KMS-11 (cell line): ENCODE data around the gene TRIM15.

ENCODE experiments used
- H2AFZ ChIP-seq: fragments of 200-600 bp; sonication (generic); 2 replicates; pipeline ENCODE4 v1.6.1; 2016; ENCODE audit warnings: antibody characterized with exemption, mixed run types, low read depth
- H3K27ac ChIP-seq: fragments of 200-600 bp; sonication (generic); 2 replicates; pipeline ENCODE4 v1.6.1; 2016; ENCODE audit warnings: mild to moderate bottlenecking, mixed run types
- H3K27me3 ChIP-seq: fragments of 200-600 bp; sonication (generic); 2 replicates; pipeline ENCODE4 v1.6.1; 2017; ENCODE audit warnings: mild to moderate bottlenecking, low read depth, mixed run types, moderate library complexity; ENCODE audit not compliant: insufficient read depth
- H3K36me3 ChIP-seq: fragments of 200-600 bp; sonication (generic); 2 replicates; pipeline ENCODE4 v1.6.1; 2017; ENCODE audit warnings: mild to moderate bottlenecking, mixed run types; ENCODE audit not compliant: insufficient read depth
- H3K4me1 ChIP-seq: fragments of 200-600 bp; sonication (generic); 2 replicates; pipeline ENCODE4 v1.6.1; 2016; ENCODE audit warnings: mild to moderate bottlenecking, low read depth, mixed run types; ENCODE audit not compliant: poor library complexity, severe bottlenecking
- H3K4me2 ChIP-seq: fragments of 200-600 bp; sonication (generic); 2 replicates; pipeline ENCODE4 v1.7.0; 2016; ENCODE audit warnings: mild to moderate bottlenecking, mixed run types
- H3K4me3 ChIP-seq: fragments of 200-600 bp; sonication (generic); IDR thresholded peaks from 2 replicates; pipeline ENCODE4 v1.6.1; 2017; ENCODE audit warnings: low read depth, low read length, mixed read lengths; ENCODE audit not compliant: insufficient read depth
- H3K79me2 ChIP-seq: fragments of 200-600 bp; sonication (generic); 2 replicates; pipeline ENCODE4 v1.6.1; 2016; ENCODE audit warnings: low read depth, mixed run types; ENCODE audit not compliant: insufficient read depth
- H3K9ac ChIP-seq: fragments of 200-600 bp; sonication (generic); 2 replicates; pipeline ENCODE4 v1.6.1; 2016; ENCODE audit warnings: mild to moderate bottlenecking, mixed run types
- H4K20me1 ChIP-seq: fragments of 200-600 bp; sonication (generic); 2 replicates; pipeline ENCODE4 v1.6.1; 2016; ENCODE audit warnings: mild to moderate bottlenecking, mixed run types; ENCODE audit not compliant: insufficient read depth
- CTCF ChIP-seq: fragments of 200-600 bp; sonication (generic); conservative IDR thresholded peaks from 2 replicates; pipeline ENCODE4 v1.6.1; 2017; ENCODE audit warnings: low read depth, mild to moderate bottlenecking, antibody characterized with exemption, low read length, moderate library complexity, mixed read lengths

Gene TRIM15

GRCh38 chr6:30178837-30179236, 15.5 kb downstream of the TRIM15 start:
- H3K4me2 ChIP-seq = no peak overlapping the region
- H2AFZ ChIP-seq = no peak overlapping the region
- H3K4me3 ChIP-seq = no peak overlapping the region
- TF ChIP-seq CTCF = no peak
- H3K79me2 ChIP-seq = no peaks in the 10 kb centered on the region
- no peak overlapping the region for H3K9ac ChIP-seq
- H3K4me1 ChIP-seq = no peaks in the 10 kb centered on the region
- H3K27ac ChIP-seq = no peak overlapping the region
- no peaks in the 10 kb centered on the region for H3K36me3 ChIP-seq
- H3K27me3 ChIP-seq = no peaks in the 10 kb centered on the region
- no peaks in the 10 kb centered on the region for H4K20me1 ChIP-seq

- Histone ChIP-seq H3K9ac (no peak overlapping the region), H3K36me3 (no peaks in the 10 kb centered on the region), H3K4me3 (no peak overlapping the region), H4K20me1 (no peaks in the 10 kb centered on the region), H2AFZ (no peak overlapping the region), H3K79me2 (no peaks in the 10 kb centered on the region), H3K4me1 (no peaks in the 10 kb centered on the region), H3K27me3 (no peaks in the 10 kb centered on the region), H3K4me2 (no peak overlapping the region), H3K27ac (no peak overlapping the region)
- no peak for TF ChIP-seq CTCF
Measured at GRCh38 chr6:30180145-30180544, 16.8 kb downstream of the TRIM15 start.

GRCh38 chr6:30184417-30185031, 21.2 kb downstream of the TRIM15 start:
- H3K27me3 ChIP-seq = no peaks in the 10 kb centered on the region
- H3K4me2 ChIP-seq = no peak overlapping the region
- no peak overlapping the region for H3K9ac ChIP-seq
- no peaks in the 10 kb centered on the region for H3K36me3 ChIP-seq
- no peaks in the 10 kb centered on the region for H3K79me2 ChIP-seq
- TF ChIP-seq CTCF = no peak
- no peak overlapping the region for H3K4me3 ChIP-seq
- H2AFZ ChIP-seq = no peak overlapping the region
- no peaks in the 10 kb centered on the region for H4K20me1 ChIP-seq
- no peaks in the 10 kb centered on the region for H3K4me1 ChIP-seq
- H3K27ac ChIP-seq = no peak overlapping the region

- Histone ChIP-seq H3K27me3 (no peaks in the 10 kb centered on the region), H3K36me3 (no peaks in the 10 kb centered on the region)
- TF ChIP-seq CTCF = no peak
Measured at GRCh38 chr6:30185846-30186484, 22.6 kb downstream of the TRIM15 start.

More at GRCh38 chr6:30185846-30186484, 22.6 kb downstream of the TRIM15 start:
- Histone ChIP-seq H3K79me2 (no peaks in the 10 kb centered on the region), H4K20me1 (no peaks in the 10 kb centered on the region), H3K4me3 (no peak overlapping the region), H3K27ac (no peak overlapping the region), H2AFZ (no peak overlapping the region), H3K4me1 (no peaks in the 10 kb centered on the region), H3K9ac (no peak overlapping the region), H3K4me2 (no peak overlapping the region)
